HG02763 (cell line): ENCODE data around the gene RPL41.
"Not testable (repeated sequence)": the region's sequence is repeated elsewhere in the genome, so short reads cannot be mapped to it uniquely, and the experiment has no call there.

Source experiments
- ATAC-seq: cut with Tn5 transposase; IDR thresholded peaks from one replicate; pipeline ENCODE4 v1.9.1; 2021; ENCODE audit warnings: mild to moderate bottlenecking, moderate library complexity; ENCODE audit not compliant: unreplicated experiment

The RPL41 gene

DNA sequence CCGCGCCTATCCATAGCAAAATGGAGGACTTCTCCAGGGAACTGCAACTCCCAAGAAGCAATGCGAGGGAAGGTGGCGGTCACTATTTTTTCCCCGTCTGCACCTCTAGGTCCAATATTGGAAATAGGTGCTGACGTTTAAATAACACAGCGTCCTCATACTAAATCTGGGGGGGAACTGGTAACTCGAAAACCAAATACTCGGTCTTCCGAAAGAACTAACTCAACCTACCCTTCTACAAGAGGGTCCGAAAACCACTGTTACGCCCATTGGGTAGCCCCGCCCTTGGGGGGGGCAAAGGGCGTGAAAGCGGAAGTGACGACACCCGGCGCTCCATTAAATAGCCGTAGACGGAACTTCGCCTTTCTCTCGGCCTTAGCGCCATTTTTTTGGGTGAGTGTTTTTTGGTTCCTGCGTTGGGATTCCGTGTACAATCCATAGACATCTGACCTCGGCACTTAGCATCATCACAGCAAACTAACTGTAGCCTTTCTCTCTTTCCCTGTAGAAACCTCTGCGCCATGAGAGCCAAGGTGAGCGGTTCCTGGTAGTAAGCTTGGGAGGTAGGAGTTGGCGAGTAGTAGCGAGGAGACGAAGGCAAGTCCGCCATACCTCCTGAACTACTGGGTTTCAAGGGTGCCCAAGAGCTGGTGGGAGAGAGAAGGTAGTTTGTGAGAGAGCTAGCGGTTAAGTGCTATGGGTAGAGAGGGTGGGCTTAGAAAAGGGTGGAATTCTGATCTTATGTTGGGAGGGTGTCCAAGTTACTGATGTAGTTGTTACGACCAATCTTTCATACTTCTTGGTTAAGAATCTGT, at the start of gene RPL41:
RPL41 (plus strand) TSS at position 367 of the 815 bp plus-strand sequence.
- ATAC-seq, result peak; percentile 48

DNA sequence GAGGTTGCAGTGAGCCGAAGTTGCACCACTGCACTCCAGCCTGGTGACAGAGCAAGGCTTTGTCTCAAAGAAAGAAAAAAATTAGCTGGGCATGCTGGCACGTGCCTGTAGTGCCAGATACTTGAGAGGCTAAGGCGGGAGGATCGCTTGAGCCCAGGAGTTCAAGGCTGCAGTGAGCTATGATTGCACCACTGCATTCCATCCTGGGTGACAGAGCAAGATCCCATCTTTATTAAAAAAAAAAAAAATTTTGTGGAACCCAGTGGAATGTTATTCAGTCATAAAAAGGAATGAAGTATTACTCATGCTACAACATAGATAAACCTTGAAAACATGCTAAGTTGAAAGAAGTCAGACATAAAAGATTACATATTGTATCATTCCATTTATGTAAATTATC, 44.8 kb upstream of the RPL41 start:
- no peak for ATAC-seq

DNA sequence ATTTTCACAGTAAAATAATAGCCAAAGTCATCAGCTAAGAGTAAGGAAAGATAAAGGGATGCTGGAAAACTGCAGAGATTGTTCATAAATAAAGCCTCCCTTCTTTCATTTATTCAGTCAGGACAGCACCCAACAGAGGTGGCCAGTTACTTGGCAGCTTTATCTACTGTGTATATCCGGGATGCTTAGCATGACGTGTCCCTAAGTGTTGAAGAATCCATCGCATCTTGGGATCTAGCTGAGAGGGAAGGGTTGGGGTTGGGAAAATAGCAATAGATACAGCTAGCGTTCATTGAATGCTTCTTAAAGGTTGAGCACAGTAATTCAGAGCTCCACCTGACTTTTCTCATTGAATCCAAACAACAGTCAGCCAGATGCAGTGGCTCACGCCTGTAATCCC, 42.0 kb upstream of the RPL41 start:
- no peak for ATAC-seq

DNA sequence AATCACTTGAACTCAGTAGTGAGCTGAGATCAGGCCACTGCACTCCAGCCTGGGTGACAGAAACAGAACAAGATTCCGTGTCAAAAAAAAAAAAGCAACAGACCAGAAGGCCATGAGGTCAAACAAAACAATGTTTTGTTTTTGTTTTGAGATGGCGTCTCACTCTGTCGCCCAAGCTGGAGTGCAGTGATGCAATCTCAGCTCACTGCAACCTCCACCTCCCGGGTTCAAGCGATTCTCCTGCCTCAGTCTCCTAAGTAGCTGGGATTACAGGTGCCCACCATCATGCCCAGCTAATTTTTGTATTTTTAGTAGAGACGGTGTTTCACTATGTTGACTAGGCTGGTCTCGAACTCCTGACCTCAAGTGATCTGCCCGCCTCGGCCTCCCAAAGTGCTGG, 38.5 kb upstream of the RPL41 start:
- not testable (repeated sequence) for ATAC-seq

DNA sequence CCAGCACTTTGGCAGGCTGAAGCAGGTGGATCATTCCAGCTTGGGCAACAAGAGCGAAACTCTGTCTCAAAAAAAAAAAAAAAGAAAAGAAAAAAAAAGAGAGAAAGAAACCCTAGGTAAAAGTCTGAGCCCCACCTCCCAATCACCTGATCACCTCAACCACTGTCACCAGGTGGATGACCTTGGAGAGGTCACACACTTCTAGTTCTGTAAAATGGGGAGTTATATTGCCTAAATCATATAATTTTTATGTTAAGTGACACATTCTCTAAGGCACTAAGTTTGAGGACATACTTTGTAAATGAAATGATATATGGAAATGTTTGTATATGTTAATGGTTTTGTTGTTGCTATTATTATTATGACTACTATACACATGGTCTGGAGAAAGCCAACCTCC, 38.0 kb upstream of the RPL41 start:
- ATAC-seq, result no peak

DNA sequence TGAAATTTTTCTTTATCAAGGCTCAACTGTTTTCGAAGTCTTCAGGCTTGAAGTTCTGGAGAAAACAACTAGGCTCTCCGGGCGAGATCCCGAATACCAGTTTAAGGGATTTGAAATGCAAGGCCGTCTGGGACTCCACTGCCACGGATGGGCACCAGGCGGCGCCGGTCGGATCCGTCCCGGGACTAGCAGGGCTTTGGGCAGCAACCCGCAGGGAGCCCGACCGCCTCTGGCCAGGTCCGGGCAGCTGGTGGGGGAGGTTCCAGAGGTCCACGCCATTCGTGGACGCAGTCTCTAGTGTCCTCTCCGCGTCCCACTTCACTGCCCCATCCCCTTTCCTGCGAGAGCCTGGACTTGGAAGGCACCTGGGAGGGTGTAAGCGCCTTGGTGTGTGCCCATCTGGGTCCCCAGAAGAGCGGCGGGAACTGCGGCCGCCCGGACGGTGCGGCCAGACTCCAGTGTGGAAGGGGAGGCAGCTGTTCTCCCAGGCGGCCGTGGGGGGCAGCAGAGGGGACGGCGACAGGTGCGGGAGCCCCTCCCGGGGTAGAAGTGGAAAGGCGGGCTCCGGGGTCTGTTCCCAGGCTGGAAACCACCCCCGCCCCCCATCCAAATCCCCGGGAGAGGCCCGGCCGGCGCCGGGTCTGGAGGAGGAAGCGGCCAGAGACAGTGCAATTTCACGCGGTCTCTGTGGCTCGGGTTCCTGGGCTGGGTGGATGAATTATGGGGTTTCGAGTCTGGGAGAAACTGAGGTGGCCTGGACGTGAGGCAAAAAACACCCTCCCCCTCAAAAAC, 37.3 kb upstream of the RPL41 start:
- no peak for ATAC-seq

DNA sequence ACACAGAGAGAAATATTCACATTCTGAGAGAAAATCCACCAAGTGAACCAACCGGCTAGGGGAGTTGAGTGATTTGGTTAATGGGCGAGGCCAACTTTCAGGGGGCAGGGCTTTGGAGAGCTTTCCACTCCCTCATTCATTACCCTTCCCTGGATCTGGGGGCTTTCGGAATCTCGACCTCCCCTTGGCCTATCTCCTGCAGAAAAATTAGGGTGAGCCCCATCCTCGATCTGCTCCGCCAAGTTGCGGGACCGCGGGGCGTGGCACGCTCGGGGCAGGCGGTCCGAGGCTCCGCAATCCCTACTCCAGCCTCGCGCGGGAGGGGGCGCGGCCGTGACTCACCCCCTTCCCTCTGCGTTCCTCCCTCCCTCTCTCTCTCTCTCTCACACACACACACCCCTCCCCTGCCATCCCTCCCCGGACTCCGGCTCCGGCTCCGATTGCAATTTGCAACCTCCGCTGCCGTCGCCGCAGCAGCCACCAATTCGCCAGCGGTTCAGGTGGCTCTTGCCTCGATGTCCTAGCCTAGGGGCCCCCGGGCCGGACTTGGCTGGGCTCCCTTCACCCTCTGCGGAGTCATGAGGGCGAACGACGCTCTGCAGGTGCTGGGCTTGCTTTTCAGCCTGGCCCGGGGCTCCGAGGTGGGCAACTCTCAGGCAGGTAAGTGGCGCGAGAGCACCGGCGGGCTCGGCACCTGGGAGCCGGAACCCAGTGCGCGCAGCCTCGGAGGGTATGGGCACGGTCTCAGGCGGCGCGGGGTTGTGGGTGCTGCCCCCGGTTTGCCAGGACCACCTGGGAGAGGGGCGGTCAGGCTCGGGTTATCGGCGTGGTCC, 36.5 kb upstream of the RPL41 start, which contains the start of gene ERBB3:
ERBB3 (plus strand) TSS at position 443 of the 833 bp plus-strand sequence; CDS start at position 579, 136 bp downstream.
- no peak for ATAC-seq

DNA sequence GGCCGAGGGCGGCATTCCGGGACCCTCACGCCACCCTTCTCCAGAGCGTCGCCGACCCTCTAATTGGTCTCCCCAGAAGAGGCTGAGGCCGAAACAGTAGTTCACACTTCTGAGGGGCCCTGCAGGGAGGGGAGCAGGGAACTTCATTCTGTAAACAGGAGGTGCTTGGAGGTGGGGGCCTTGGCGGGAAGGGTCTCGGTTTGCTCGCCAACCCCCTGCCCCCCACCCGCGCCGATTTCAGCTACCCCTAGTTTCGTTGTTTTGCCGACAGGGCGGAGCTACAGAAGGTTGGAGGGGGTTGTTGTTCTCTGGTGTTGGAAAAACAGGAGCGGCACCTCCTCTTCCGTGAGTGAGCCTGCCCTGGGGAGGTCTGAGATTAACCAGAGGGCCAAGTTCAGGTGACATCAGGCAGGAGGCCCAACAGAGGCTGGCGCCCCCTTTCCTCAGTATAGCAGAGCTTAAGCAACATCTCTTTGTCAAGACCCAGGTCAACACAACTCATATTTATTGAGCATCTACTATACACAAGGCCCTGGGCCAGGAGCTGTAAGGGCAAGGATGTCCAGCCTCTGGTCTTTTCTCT, 35.8 kb upstream of the RPL41 start:
- ATAC-seq, result no peak

DNA sequence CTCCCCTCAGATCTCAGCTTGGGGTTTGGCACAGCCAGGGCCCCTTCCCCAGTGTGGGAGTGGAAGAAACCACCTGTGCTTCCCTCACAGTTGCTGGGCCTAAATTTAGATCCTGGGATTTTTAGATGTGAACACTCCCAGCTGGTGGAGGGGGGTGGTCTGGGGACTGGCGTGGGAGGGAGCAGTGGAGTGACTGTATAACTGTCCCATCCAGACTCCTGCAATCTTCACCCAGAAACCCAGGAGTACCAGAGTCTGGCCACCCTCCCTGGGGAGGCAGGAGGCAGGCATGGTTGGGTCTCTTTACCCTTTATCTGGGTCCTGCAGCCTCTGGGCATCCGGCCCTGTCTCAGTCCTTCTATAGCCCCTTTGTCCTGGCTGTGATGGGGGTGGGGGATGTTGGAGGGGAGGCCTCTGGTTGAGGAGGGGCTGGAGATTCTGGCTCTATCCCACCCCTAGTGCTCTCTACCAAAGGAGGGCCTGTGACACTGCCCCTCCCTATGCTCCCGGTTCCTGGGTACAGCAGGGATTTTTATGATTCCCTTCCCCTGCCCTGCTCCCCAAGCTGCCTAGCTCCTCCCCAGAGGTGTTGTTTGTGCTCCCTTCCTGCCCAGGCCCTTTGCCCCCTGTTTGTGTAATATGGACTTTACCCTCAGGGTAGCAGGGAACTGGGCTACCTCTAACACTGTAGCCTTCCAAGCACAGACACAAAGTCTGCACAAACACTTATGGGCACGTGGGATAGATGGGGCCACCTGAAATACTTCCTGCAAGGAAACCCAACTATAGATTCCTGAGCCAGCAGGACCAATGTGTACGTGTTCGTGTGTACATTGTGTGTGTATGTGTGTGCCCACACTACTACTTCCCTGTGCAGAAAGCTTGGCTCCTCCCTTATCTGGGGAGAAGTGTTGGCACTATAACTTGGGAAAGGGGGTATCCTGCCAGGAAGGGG, 34.8 kb upstream of the RPL41 start:
- ATAC-seq, result no peak

DNA sequence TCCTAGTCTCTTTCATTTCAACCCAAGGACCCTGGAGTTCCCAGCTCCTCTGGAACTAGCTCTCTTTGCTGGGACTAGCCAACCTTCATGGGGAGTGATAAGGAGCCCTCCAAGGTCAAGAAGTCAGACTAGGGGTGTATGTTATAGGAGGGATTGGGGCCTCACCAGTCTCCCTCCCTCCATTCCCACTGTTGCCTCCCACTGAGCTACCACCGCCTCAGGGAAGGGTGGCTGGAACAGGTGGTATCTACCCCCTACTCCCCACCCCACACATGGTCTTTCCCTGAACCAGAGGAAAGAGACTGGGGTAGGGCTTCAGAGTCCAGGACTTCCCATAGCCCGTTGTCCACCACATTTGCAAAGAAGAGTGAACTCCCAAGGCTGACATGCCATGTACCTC, 34.1 kb upstream of the RPL41 start:
- ATAC-seq, result no peak

DNA sequence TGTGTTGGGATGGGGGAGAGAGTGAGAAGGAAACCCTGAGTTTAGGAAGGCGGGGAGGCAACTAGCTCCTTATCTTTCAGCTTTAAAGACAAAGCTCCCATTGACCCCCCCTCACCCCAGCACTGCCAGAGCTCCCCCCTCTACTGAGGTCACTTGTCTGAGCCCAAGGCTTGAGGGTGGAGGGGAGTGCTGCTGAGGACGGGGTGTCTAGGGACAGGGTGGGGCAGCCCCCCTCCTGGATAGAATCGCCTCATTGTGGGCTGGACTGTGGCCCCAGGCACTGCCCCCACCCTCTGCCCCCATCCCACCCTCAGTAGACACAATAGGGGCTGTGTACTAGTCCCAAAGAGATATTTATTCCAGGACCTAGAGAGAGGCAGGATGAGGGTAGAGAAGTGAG, 33.5 kb upstream of the RPL41 start:
- no peak for ATAC-seq

DNA sequence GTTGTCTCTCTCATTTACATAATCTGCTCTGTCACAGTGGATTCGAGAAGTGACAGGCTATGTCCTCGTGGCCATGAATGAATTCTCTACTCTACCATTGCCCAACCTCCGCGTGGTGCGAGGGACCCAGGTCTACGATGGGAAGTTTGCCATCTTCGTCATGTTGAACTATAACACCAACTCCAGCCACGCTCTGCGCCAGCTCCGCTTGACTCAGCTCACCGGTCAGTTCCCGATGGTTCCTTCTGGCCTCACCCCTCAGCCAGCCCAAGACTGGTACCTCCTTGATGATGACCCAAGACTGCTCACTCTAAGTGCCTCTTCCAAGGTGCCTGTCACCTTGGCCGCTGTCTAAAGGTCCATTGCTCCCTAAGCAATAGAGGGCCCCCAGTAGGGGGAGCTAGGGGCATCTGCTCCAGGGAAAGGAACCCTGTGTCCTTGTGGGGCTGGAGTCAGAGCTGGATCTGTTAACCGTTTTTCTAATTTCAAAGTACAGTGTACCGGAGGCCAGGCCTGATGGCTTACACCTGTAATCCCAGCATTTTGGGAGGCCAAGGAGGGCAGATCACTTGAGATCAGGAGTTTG, 31.4 kb upstream of the RPL41 start:
- no peak for ATAC-seq

DNA sequence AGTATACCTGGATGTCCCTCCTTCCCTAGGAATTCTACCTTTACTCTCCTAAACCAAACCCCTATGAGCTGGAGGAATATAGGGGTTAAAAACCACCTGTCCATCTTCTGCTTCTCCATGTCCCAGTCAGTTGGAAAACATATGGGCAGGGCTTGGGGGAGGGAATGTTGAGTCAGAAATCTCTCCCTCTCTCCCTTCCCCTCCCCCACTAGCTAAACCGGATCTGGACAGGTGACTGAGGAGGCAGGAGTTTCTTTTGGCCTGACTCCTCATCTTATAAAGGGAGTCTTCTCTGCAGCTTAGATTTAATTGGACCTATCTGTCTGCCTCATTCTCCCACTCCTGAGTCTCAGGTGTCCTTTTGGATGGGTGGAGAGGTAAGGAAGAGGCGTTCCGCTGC, 30.3 kb upstream of the RPL41 start:
- no peak for ATAC-seq

DNA sequence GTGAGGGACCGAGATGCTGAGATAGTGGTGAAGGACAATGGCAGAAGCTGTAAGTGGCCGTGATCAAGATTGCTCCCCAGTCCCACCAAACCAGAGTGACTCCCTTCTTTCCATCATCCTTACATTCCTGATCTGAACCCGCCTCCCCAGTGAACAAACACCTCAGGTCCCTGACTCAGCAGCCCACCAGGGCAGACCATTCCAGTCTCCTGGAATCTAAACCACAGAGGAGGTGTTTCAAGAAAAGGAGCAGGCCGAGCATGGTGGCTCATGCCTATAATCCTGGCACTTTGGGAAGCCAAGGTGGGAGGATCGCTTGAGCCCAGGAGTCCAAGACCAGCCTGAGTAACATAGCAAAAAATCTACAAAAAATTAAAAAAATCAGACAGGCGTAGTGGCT, 29.8 kb upstream of the RPL41 start:
- no peak for ATAC-seq

DNA sequence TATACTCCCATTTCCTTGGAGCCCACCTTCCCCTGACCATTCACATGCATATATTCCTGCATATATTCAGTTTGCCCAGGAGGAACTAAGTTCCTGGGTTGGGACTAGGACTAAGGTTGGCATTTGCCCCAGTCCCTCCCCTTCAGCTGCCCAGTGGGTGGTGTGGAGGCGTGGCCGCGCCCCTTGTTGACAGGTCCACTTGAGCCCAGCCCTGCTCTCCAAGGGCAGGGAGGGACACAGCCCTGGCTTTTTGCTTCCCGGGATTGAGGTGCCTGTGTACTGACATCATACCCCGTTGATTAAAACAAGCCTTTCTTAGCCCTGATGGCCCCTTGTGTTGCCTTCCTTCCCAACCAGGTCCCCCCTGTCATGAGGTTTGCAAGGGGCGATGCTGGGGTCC, 29.2 kb upstream of the RPL41 start:
- no peak for ATAC-seq

DNA sequence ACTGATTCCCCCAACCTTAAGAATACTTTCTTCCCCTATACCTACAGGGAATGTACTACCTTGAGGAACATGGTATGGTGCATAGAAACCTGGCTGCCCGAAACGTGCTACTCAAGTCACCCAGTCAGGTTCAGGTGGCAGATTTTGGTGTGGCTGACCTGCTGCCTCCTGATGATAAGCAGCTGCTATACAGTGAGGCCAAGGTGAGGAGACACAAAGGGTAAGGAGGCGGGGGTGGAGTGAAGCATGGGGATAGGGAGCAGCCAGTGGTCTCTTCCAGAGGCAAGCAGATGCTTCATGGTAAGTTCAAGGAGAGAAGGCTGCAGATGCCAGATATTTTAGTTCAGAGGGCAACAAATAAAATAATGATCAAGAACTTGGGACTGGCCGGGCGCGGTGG, 18.7 kb upstream of the RPL41 start:
- ATAC-seq, result no peak

DNA sequence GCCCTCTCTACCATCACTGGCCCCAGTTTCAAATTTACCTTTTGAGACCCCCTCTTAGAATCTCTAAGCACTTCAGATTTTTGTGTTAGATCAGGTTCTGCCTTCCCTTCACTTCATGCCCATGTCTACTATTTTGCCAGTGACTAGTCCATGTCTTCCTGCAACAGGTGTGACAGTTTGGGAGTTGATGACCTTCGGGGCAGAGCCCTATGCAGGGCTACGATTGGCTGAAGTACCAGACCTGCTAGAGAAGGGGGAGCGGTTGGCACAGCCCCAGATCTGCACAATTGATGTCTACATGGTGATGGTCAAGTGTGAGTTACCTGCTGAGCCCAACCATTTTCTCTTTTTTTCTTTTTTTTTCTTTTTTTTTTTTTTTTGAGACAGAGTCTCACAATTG, 17.8 kb upstream of the RPL41 start:
- no peak for ATAC-seq

DNA sequence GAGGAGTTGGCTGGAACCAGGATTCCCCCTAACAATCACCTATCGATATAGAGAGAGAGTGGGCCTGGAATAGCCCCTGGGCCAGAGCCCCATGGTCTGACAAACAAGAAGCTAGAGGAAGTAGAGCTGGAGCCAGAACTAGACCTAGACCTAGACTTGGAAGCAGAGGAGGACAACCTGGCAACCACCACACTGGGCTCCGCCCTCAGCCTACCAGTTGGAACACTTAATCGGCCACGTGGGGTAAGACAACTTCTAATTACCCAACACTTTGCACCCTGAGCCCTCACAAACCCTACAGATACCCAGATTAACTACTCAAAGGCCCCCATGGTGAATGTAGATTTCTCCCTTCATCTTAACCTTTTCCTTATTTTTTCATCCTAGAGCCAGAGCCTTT, 16.6 kb upstream of the RPL41 start:
- ATAC-seq, result no peak

DNA sequence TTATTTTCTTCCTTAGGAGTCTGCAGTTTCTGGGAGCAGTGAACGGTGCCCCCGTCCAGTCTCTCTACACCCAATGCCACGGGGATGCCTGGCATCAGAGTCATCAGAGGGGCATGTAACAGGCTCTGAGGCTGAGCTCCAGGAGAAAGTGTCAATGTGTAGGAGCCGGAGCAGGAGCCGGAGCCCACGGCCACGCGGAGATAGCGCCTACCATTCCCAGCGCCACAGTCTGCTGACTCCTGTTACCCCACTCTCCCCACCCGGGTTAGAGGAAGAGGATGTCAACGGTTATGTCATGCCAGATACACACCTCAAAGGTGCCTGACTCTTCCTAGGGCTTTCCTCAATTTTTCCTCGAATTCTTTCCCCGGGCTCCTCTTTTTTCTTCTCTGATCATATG, 15.4 kb upstream of the RPL41 start:
- ATAC-seq, result no peak
